Muscle of arm (tissue), 12 donors: ENCODE measurements around the gene SESN2. TPM values are rescaled to one million over a fixed set of nuclear protein-coding genes. Genes with fewer than 3 reads are reported as not detected.

Experiments used
- DNase-seq: peaks from one replicate; pipeline ENCODE4 v3.0.0-alpha.2; 2013
- polyA plus RNA-seq, 12 donors: library from polyadenylated mRNA; unstranded; fragments of 120-200 nt; gene quantifications; one replicate each; pipeline ENCODE4 v1.2.1, GENCODE V29; 2013; ENCODE audit not compliant: insufficient read length in 12 of 12

Gene SESN2
- polyA plus RNA-seq, 12 donors = 2.3 to 4.7 (median 3.1) TPM; not detected in 1

GRCh38 chr1:28249013-28249865 lies 10.1 kb upstream of the SESN2 start:
- DNase-seq = no peak

GRCh38 chr1:28249866-28250295 lies 9.4 kb upstream of the SESN2 start:
- no peak for DNase-seq

GRCh38 chr1:28256197-28256827 lies 3.0 kb upstream of the SESN2 start:
- DNase-seq = no peak

GRCh38 chr1:28257736-28258135 lies 1.6 kb upstream of the SESN2 start:
- no peak for DNase-seq

GRCh38 chr1:28258628-28259251 lies 578 bp upstream of the SESN2 start:
- no peak for DNase-seq

GRCh38 chr1:28259934-28260802 lies 850 bp downstream of the SESN2 start:
- peak; percentile 87 for DNase-seq

- no peak for DNase-seq
Measured at GRCh38 chr1:28260803-28261174, 1.5 kb downstream of the SESN2 start.

GRCh38 chr1:28264897-28265296 lies 5.6 kb downstream of the SESN2 start:
- no peak for DNase-seq

GRCh38 chr1:28265577-28265976 lies 6.3 kb downstream of the SESN2 start:
- DNase-seq = no peak

GRCh38 chr1:28266920-28267322 lies 7.6 kb downstream of the SESN2 start:
- no peak for DNase-seq

- DNase-seq = no peak
Measured at GRCh38 chr1:28267633-28268032, 8.3 kb downstream of the SESN2 start.

- no peak for DNase-seq
Measured at GRCh38 chr1:28269529-28269928, 10.2 kb downstream of the SESN2 start.

GRCh38 chr1:28272215-28272852 lies 13.0 kb downstream of the SESN2 start:
- no peak for DNase-seq

GRCh38 chr1:28273216-28273860 lies 14.0 kb downstream of the SESN2 start:
- no peak for DNase-seq

GRCh38 chr1:28278763-28279162 lies 19.4 kb downstream of the SESN2 start:
- DNase-seq = no peak

GRCh38 chr1:28279721-28280120 lies 20.4 kb downstream of the SESN2 start:
- no peak for DNase-seq

GRCh38 chr1:28280501-28280900 lies 21.2 kb downstream of the SESN2 start:
- DNase-seq = no peak

GRCh38 chr1:28280977-28281381 lies 21.7 kb downstream of the SESN2 start:
- no peak for DNase-seq

GRCh38 chr1:28281608-28282425 lies 22.5 kb downstream of the SESN2 start:
- no peak for DNase-seq
